GM13976 (cell line): Measurements from ENCODE around the gene ZNF532.

Experiments
- DNase-seq: peaks from one replicate; pipeline ENCODE4 v3.0.0; 2012; ENCODE audit warnings: low spot score
- in situ Hi-C: fragments of 300-500 bp; cut with MboI; formaldehyde crosslinking; loops from one replicate; pipeline ENCODE4 v1.12.0; 2022; ENCODE audit warnings: low sequenced_read_pairs, mixed read lengths, inconsistent platforms; ENCODE audit not compliant: unreplicated experiment
- TF ChIP-seq, protein P1 (sequence below): IDR thresholded peaks from 2 replicates; pipeline ENCODE4 v1.5.1; 2012; ENCODE audit warnings: borderline replicate concordance, mild to moderate bottlenecking; ENCODE audit not compliant: insufficient read depth; ENCODE audit errors: extremely low read depth, missing control alignments, control extremely low read depth

The ZNF532 gene

GRCh38 chr18:58838946-58839345 lies 25.7 kb upstream of the ZNF532 start:
- in situ Hi-C loops, result no loop called here
- TF ChIP-seq, protein P1, sequence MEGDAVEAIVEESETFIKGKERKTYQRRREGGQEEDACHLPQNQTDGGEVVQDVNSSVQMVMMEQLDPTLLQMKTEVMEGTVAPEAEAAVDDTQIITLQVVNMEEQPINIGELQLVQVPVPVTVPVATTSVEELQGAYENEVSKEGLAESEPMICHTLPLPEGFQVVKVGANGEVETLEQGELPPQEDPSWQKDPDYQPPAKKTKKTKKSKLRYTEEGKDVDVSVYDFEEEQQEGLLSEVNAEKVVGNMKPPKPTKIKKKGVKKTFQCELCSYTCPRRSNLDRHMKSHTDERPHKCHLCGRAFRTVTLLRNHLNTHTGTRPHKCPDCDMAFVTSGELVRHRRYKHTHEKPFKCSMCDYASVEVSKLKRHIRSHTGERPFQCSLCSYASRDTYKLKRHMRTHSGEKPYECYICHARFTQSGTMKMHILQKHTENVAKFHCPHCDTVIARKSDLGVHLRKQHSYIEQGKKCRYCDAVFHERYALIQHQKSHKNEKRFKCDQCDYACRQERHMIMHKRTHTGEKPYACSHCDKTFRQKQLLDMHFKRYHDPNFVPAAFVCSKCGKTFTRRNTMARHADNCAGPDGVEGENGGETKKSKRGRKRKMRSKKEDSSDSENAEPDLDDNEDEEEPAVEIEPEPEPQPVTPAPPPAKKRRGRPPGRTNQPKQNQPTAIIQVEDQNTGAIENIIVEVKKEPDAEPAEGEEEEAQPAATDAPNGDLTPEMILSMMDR, result no peak
- DNase-seq, result no peak

- TF ChIP-seq, protein P1, result no peak
- no peak for DNase-seq
- in situ Hi-C loops, result no loop called here
These were observed 21.5 kb upstream of the ZNF532 start for GRCh38 chr18:58842978-58843687.

GRCh38 chr18:58843688-58844035 lies 21.0 kb upstream of the ZNF532 start:
- in situ Hi-C loops, result no loop called here
- DNase-seq, result no peak
- TF ChIP-seq, protein P1, result no peak

- DNase-seq, result no peak
- in situ Hi-C loops, result no loop called here
- TF ChIP-seq, protein P1, result no peak
These were observed 19.8 kb upstream of the ZNF532 start for GRCh38 chr18:58844871-58845270.

DNA sequence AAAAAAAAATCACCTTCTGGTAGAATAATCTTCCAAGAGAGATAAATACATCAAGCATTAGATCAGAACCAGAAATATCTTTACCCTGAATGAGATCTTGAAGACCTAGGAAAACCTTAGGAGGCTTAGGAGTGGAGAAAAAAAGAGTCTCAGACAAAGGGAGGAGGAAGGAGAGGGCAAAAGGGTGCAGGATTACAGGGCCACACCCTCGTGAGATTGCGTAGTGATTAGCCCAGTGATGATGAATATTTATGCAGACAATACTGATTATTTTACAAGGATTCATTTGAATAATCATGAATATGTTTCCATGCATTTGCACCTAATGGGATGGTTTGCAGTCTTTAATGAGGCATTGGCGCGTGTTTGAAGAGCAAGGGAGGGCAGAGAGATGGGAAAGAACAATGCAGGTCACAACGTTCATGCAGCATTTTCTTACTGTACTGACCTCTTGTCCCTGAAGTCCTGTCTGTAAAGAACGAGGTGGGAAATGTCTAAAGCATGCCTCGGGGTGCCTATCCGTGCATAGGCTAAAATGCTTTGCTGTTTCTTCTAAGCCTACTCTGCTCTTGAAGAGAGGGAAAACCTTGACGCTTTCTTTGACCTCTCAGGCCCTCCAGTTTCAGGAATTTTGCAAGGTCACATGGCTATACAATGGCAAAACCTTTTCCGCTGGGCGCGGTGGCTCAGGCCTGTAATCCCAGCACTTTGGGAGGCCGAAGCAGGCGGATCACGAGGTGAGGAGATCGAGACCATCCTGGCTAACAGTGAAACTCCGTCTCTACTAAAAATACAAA lies 18.6 kb upstream of the ZNF532 start:
- DNase-seq, result no peak
- in situ Hi-C loops, result no loop called here
- TF ChIP-seq, protein P1, result no peak

DNA sequence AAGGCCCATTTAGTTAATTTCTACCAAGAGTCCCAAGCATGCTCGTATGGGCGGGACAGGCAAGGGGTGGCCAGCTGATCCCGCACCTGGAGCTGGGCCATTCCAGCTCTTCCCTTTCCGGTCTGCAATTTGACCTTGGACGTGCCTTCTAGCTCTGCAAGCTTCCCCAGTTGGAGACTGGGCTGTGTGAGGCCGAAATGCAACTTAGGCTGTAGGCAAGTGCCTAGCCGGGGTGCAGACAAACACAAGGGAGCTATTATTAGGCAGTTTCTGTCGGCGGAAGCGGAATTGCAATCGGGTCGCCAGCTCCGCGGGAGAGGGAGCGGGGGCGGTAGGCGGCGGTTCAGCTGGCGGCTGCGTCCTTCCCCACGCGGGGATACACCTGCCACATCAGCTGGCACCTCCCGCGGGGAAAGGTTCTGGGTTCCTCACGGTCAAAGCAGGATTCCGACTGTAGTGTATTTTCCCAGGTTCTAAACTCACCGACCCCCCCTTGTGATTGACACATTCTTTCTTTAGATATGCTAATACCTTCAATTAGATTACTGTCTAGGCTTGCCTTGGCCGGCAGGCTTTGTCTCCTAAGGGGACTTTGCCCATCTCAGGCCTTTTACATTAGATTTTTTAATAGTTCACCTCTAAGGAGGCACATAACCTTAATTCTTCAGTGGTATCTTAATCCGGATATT lies 17.1 kb upstream of the ZNF532 start:
- DNase-seq, result peak; percentile 60
- TF ChIP-seq, protein P1, result no peak
- in situ Hi-C loops, result no loop called here
